Measurements from ENCODE around the gene IRAK2.

DNA sequence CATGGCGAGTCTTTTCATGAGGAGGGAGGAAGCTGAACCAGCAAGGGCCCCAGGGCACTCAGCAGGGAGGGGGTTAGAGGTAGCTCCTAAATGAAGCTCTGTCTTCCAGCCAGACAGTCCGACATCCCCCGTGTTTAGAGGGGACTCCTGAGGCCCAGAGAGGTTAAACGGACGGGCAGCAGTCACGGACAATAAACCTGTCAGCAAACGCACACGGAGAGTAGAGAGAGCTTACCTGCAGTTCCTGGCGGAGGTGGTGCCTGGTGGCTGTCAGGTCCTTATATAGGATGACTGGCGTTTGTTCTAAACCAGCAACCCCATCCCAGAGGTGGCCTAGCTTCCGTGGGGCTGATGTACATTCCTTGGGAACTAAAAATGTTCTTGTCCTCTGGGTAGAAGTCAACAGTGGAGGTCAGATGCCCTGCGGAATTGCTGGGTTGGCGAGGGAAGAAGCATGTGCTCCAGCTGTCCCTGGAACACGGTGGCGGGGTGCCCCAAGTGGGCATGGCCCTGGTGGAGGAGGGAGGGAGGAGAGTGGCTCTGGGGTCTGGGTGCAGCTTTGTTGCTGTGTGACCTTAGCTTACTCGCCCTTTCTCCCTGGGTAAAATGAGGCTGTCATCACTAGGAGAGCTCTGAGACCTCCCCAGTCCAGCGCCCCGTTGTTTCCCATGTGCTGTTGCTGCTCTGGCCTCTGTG, 125.9 kb downstream of the IRAK2 start:
- TF ChIP-seq MYC (IDR thresholded peaks at IDR 0.05; ENCODE audit: low read depth, low read length) (no peak), EZH2 (IDR thresholded peaks at IDR 0.05; ENCODE audit: borderline replicate concordance, low read depth, low read length, severe bottlenecking) (no peak)
- TF ChIP-seq, protein P1, sequence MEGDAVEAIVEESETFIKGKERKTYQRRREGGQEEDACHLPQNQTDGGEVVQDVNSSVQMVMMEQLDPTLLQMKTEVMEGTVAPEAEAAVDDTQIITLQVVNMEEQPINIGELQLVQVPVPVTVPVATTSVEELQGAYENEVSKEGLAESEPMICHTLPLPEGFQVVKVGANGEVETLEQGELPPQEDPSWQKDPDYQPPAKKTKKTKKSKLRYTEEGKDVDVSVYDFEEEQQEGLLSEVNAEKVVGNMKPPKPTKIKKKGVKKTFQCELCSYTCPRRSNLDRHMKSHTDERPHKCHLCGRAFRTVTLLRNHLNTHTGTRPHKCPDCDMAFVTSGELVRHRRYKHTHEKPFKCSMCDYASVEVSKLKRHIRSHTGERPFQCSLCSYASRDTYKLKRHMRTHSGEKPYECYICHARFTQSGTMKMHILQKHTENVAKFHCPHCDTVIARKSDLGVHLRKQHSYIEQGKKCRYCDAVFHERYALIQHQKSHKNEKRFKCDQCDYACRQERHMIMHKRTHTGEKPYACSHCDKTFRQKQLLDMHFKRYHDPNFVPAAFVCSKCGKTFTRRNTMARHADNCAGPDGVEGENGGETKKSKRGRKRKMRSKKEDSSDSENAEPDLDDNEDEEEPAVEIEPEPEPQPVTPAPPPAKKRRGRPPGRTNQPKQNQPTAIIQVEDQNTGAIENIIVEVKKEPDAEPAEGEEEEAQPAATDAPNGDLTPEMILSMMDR (IDR thresholded peaks at IDR 0.05; ENCODE audit: extremely low read depth in 1 of 2, insufficient read depth in 1 of 2, low read depth in 1 of 2, low read length in 2 of 2): no peak
